RWPE2 (cell line): ENCODE results near the gene PPIL6.

ENCODE experiments used
- ATAC-seq: fragments of 200-7000 bp; cut with Tn5 transposase; 3 replicates; pipeline ENCODE4 v1.9.1; 2021; ENCODE audit warnings: low read depth
- DNase-seq: peaks from one replicate; pipeline ENCODE4 v3.0.0-alpha.2; 2020; ENCODE audit warnings: low spot score
- H3K27ac ChIP-seq: fragments of 450-650 bp; 2 replicates; pipeline ENCODE4 v1.5.1; 2017; ENCODE audit warnings: mild to moderate bottlenecking; ENCODE audit not compliant: poor library complexity, severe bottlenecking
- H3K27me3 ChIP-seq: fragments of 250-450 bp; sonication (Bioruptor Pico); 2 replicates; pipeline ENCODE4 v1.5.1; 2021; ENCODE audit warnings: mild to moderate bottlenecking, moderate library complexity; ENCODE audit not compliant: insufficient read depth, poor library complexity, severe bottlenecking
- H3K36me3 ChIP-seq: fragments of 250-450 bp; sonication (Bioruptor Pico); 2 replicates; pipeline ENCODE4 v1.5.1; 2020; ENCODE audit warnings: low read depth, mild to moderate bottlenecking, moderate library complexity
- H3K4me1 ChIP-seq: fragments of 250-450 bp; sonication (Bioruptor Pico); 2 replicates; pipeline ENCODE4 v1.5.1; 2021; ENCODE audit warnings: mild to moderate bottlenecking, moderate library complexity; ENCODE audit not compliant: insufficient read depth, poor library complexity, severe bottlenecking
- H3K4me3 ChIP-seq: fragments of 250-450 bp; sonication (Bioruptor Pico); 2 replicates; pipeline ENCODE4 v1.5.1; 2021; ENCODE audit warnings: mild to moderate bottlenecking, moderate library complexity; ENCODE audit not compliant: severe bottlenecking
- H3K9me3 ChIP-seq: fragments of 250-450 bp; sonication (Bioruptor Pico); 2 replicates; pipeline ENCODE4 v1.5.1; 2021; ENCODE audit warnings: mild to moderate bottlenecking, moderate library complexity; ENCODE audit not compliant: severe bottlenecking
- TF ChIP-seq, protein P1 (sequence below): fragments of 450-650 bp; IDR thresholded peaks from one replicate; pipeline ENCODE4 v1.5.1; 2017; ENCODE audit warnings: mild to moderate bottlenecking, moderate library complexity; ENCODE audit not compliant: poor library complexity, severe bottlenecking

The PPIL6 gene

GRCh38 chr6:109449795-109450673 lies 9.6 kb upstream of the PPIL6 start:
- TF ChIP-seq, protein P1, sequence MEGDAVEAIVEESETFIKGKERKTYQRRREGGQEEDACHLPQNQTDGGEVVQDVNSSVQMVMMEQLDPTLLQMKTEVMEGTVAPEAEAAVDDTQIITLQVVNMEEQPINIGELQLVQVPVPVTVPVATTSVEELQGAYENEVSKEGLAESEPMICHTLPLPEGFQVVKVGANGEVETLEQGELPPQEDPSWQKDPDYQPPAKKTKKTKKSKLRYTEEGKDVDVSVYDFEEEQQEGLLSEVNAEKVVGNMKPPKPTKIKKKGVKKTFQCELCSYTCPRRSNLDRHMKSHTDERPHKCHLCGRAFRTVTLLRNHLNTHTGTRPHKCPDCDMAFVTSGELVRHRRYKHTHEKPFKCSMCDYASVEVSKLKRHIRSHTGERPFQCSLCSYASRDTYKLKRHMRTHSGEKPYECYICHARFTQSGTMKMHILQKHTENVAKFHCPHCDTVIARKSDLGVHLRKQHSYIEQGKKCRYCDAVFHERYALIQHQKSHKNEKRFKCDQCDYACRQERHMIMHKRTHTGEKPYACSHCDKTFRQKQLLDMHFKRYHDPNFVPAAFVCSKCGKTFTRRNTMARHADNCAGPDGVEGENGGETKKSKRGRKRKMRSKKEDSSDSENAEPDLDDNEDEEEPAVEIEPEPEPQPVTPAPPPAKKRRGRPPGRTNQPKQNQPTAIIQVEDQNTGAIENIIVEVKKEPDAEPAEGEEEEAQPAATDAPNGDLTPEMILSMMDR: no peak
- no peaks in the 10 kb centered on the region for H3K9me3 ChIP-seq
- no peak for DNase-seq
- no peak overlapping the region for H3K27ac ChIP-seq
- ATAC-seq: no peak
- H3K4me3 ChIP-seq: no peak overlapping the region
- no peaks in the 10 kb centered on the region for H3K27me3 ChIP-seq
- peaks cover 9% of the 10 kb centered on the region; the same call in 1 of the 2 replicates for H3K36me3 ChIP-seq
- no peaks in the 10 kb centered on the region for H3K4me1 ChIP-seq

- Histone ChIP-seq H3K27me3 (no peaks in the 10 kb centered on the region), H3K36me3 (peaks cover 13% of the 10 kb centered on the region; the same call in 1 of the 2 replicates), H3K4me3 (no peak overlapping the region), H3K27ac (no peak overlapping the region), H3K4me1 (no peaks in the 10 kb centered on the region), H3K9me3 (no peaks in the 10 kb centered on the region)
- DNase-seq (no peak), ATAC-seq (no peak)
- TF ChIP-seq, protein P1: no peak
Observed at GRCh38 chr6:109449064-109449794, 8.8 kb upstream of the PPIL6 start.

DNA sequence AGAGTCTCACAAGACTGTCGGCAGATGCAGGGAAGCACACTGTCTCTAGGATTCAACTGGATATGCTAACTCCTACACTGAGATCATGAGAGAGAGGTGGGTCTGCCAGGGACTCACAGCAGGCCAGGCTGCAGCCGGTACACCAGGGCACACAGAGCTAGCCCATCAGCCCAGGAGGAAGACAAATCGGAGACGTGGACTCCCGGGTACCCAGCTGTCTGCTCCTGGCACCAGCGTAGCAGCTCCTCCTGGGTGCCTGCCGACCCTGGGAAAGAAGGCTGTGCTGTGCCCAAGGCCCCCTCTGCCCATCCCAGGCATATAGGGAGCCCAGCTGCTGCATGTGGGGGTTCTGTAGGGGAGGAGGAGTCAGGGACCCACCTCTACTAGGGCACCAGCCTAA lies 8.2 kb upstream of the PPIL6 start:
- TF ChIP-seq, protein P1: no peak

GRCh38 chr6:109447878-109448555 lies 7.6 kb upstream of the PPIL6 start:
- H3K27me3 ChIP-seq: no peaks in the 10 kb centered on the region
- no peak overlapping the region for H3K27ac ChIP-seq
- DNase-seq (no peak), ATAC-seq (no peak)
- no peaks in the 10 kb centered on the region for H3K4me1 ChIP-seq
- H3K4me3 ChIP-seq: no peak overlapping the region
- TF ChIP-seq, protein P1: no peak
- H3K36me3 ChIP-seq: peaks cover 18% of the 10 kb centered on the region
- no peaks in the 10 kb centered on the region for H3K9me3 ChIP-seq

More for the DNA sequence above, 8.2 kb upstream of the PPIL6 start:
- H3K9me3 ChIP-seq: no peaks in the 10 kb centered on the region
- no peak for DNase-seq
- no peaks in the 10 kb centered on the region for H3K27me3 ChIP-seq
- H3K36me3 ChIP-seq: peaks cover 13% of the 10 kb centered on the region; the same call in 1 of the 2 replicates
- H3K4me1 ChIP-seq: no peaks in the 10 kb centered on the region
- ATAC-seq: no peak; the same call in 2 of the 3 replicates
- no peak overlapping the region for H3K27ac ChIP-seq
- no peak overlapping the region for H3K4me3 ChIP-seq
